Spleen (tissue), 11 donors: Measurements from ENCODE around the gene DCST1. TPM values are rescaled to one million over a fixed set of nuclear protein-coding genes. Genes with fewer than 3 reads are reported as not detected.
A peak's percentile ranks its signal among the peaks of the same experiment; 100 is the strongest.

Experiments
- DNase-seq: peaks from one replicate; pipeline ENCODE4 v3.0.0-alpha.2; 2020
- H3K27ac ChIP-seq, 8 donors: fragments of 200-600 bp; sonication (generic) in 7 of 8; 1 replicate in 4 of 8; 2 replicates in 4 of 8; pipeline versions ENCODE4 v1.5.0 to v1.8.0; 2016 to 2021; ENCODE audit warnings: inconsistent platforms in 4 of 8, mild to moderate bottlenecking in 4 of 8, moderate library complexity in 1 of 8
- H3K27me3 ChIP-seq, 7 donors: fragments of 200-600 bp; sonication (generic) in 6 of 7; replicated peaks in 1 of 7; 1 replicate in 4 of 7; 2 replicates in 3 of 7; pipeline versions ENCODE4 v1.5.0 to v1.8.0; 2016 to 2021; ENCODE audit warnings: inconsistent platforms in 3 of 7, mild to moderate bottlenecking in 1 of 7
- H3K36me3 ChIP-seq, 6 donors: fragments of 200-600 bp; sonication (generic) in 5 of 6; 1 replicate in 4 of 6; 2 replicates in 2 of 6; pipeline versions ENCODE4 v1.5.0 to v1.8.0; 2016 to 2021; ENCODE audit warnings: inconsistent platforms in 2 of 6
- H3K4me1 ChIP-seq, 6 donors: fragments of 200-600 bp; sonication (generic) in 5 of 6; 1 replicate in 3 of 6; 2 replicates in 3 of 6; pipeline versions ENCODE4 v1.5.0 to v1.8.0; 2016 to 2021; ENCODE audit warnings: inconsistent platforms in 3 of 6
- H3K4me3 ChIP-seq, 8 donors: fragments of 200-600 bp; sonication (generic) in 7 of 8; 1 replicate in 4 of 8; 2 replicates in 4 of 8; pipeline versions ENCODE4 v1.5.0 to v1.8.0; 2016 to 2021; ENCODE audit warnings: inconsistent platforms in 4 of 8, mild to moderate bottlenecking in 4 of 8, moderate library complexity in 2 of 8
- H3K9me3 ChIP-seq, 8 donors: fragments of 200-600 bp; sonication (generic) in 7 of 8; 1 replicate in 4 of 8; 2 replicates in 4 of 8; pipeline versions ENCODE4 v1.5.0 to v1.8.0; 2016 to 2021; ENCODE audit warnings: inconsistent platforms in 4 of 8
- POLR2A ChIP-seq, 3 donors: fragments of 450-650 bp; IDR thresholded peaks; one replicate each; pipeline ENCODE4 v1.5.1; 2017; ENCODE audit warnings: antibody characterized with exemption in 3 of 3, mild to moderate bottlenecking in 1 of 3
- POLR2AphosphoS5 ChIP-seq, 3 donors: sonication (generic); formaldehyde crosslinking; IDR thresholded peaks; one replicate each; pipeline ENCODE4 v1.5.1; 2017; ENCODE audit warnings: antibody characterized with exemption in 3 of 3
- WGBS, 5 donors: extraction: QIAGEN DNeasy Blood & Tissue Kit in 3 of 5; methylation state at CpG; one replicate each; pipeline versions ENCODE4 v1.1.5 to v1.1.7; 2013 to 2018; 5-methylcytosine and 5-hydroxymethylcytosine counted together
- intact Hi-C: fragments of 100-400 bp; cut with DNase I; formaldehyde crosslinking; loops from one replicate; pipeline ENCODE4 v1.15.0; 2023; ENCODE audit warnings: low total_unique reads
- polyA plus RNA-seq, 3 donors: library from polyadenylated mRNA; stranded (reverse); fragments of 200-250 nt; gene quantifications; one replicate each; pipeline ENCODE4 v1.2.1, GENCODE V29; 2013
- total RNA-seq, 7 donors: library from RNA; depleted of rRNA in 3 of 7; stranded (reverse); fragments of >200 nt in 3 of 7; fragmentation: NEBNext Ultra II Directional in 4 of 7; extraction: Animal tissue kit (Norgen Biotek cat#: 25700) in 4 of 7; gene quantifications; one replicate each; pipeline versions ENCODE4 v1.1.0 to v1.2.1, GENCODE V29; 2016 to 2021
- TF ChIP-seq, protein P1 (sequence below), 11 experiments: fragments of 200-600 bp in 7 of 11; fragments of 450-650 bp in 4 of 11; sonication (generic) in 4 of 11; IDR thresholded peaks in 8 of 11; conservative IDR thresholded peaks in 3 of 11; 1 replicate in 7 of 11; 2 replicates in 4 of 11; pipeline versions ENCODE4 v1.4.0 to v1.8.0; 2016 to 2021; ENCODE audit warnings: antibody characterized with exemption in 11 of 11, inconsistent platforms in 4 of 11, mild to moderate bottlenecking in 1 of 11
- donor health status: healthy with polysubstance abuse.
- donor health status: DM: no; HTN: no; CAD: no; lungs with moderate emphysema.
- donor health status: DM: no; HTN: no; CAD: no.
- donor health status: Bipolar disorder and iron deficiency.
- donor health status: healthy.
- donor health status: DM: no; HTN: no; CAD: no.
- donor health status: DM: yes; HTN: yes; CAD: no.

Gene DCST1
- total and polyA plus RNA-seq, 10 donors = not detected

DNA sequence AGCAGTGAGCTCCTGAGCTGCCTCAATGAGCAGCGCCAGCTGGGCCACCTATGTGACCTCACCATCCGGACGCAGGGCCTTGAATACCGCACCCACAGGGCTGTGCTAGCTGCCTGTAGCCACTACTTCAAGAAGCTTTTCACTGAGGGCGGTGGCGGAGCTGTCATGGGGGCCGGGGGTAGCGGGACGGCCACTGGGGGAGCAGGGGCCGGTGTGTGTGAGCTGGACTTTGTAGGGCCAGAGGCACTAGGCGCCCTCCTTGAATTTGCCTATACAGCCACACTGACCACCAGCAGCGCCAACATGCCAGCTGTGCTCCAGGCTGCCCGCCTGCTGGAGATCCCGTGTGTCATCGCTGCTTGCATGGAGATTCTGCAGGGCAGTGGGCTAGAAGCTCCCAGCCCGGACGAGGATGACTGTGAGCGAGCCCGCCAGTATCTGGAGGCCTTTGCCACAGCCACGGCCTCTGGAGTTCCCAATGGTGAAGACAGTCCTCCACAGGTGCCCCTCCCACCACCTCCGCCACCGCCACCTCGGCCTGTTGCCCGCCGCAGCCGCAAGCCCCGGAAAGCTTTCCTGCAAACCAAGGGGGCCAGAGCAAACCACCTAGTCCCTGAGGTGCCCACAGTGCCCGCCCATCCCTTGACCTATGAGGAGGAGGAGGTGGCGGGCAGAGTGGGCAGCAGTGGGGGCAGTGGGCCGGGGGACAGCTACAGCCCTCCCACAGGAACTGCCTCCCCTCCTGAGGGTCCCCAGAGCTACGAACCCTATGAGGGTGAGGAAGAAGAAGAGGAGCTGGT, 18.7 kb upstream of the DCST1 start:
- Histone ChIP-seq H3K36me3 (peaks cover 0 to 45% (median 19%) of the 10 kb centered on the region in 6 donors), H3K27ac (peak overlapping the region in 5 of 8 donors; percentile 29 to 99 (median 96)), H3K27me3 (no peaks in the 10 kb centered on the region), H3K4me1 (peaks cover 47 to 100% (median 96%) of the 10 kb centered on the region in 6 donors), H3K4me3 (no peak overlapping the region), H3K9me3 (no peaks in the 10 kb centered on the region)
- WGBS, 5 donors = 88 to 96% (median 91%) methylated on average over 15 to 31 of the region's 31 CpGs
- peak in 1 of 3 donors; percentile 55 for TF ChIP-seq POLR2AphosphoS5 (IDR thresholded peaks at IDR 0.05)
- TF ChIP-seq POLR2A (IDR thresholded peaks at IDR 0.05) = no peak
- no peak for DNase-seq
- intact Hi-C loops = no loop called here

DNA sequence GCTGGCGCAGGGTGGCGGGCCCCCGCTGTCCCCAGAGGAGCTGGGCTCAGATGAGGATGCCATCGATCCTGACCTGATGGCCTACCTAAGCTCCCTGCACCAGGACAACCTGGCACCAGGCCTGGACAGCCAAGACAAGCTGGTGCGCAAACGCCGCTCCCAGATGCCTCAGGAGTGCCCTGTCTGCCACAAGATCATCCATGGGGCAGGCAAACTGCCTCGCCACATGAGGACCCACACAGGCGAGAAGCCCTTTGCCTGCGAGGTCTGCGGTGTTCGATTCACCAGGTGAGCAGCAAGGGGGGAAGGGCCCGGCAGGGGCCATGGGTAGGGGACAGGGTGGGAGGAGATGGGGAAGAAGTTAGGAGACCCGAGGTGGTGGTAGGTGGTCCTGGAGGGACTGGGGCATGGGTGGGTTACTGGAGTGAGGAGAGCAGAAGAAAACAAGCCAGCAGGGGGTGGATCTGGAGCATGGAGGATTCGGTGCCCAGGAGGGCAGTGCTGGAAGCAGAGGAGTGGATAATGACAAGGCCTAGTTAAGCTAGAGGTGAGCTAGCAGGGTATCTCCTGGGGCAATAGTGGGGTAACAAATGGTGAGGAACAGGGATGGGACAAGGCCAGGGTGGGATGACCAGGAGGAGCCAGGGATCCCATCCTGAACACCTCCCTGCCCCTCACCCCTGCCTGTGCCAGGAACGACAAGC, 17.9 kb upstream of the DCST1 start:
- H3K36me3 ChIP-seq = peaks cover 0 to 45% (median 19%) of the 10 kb centered on the region in 6 donors
- peaks cover 47 to 93% (median 89%) of the 10 kb centered on the region in 6 donors for H3K4me1 ChIP-seq
- TF ChIP-seq POLR2AphosphoS5 (IDR thresholded peaks at IDR 0.05) = peak in 1 of 3 donors; percentile 52
- no peak for TF ChIP-seq POLR2A (IDR thresholded peaks at IDR 0.05)
- intact Hi-C loops = no loop called here
- peak; percentile 82 for DNase-seq
- peak overlapping the region in 1 of 8 donors; percentile 72 for H3K4me3 ChIP-seq
- 85 to 90% (median 86%) methylated on average over 16 of the region's 16 CpGs for WGBS, 5 donors
- H3K27me3 ChIP-seq = no peaks in the 10 kb centered on the region
- no peaks in the 10 kb centered on the region for H3K9me3 ChIP-seq
- peak overlapping the region in 7 of 8 donors; percentile 78 to 99 (median 88) for H3K27ac ChIP-seq

DNA sequence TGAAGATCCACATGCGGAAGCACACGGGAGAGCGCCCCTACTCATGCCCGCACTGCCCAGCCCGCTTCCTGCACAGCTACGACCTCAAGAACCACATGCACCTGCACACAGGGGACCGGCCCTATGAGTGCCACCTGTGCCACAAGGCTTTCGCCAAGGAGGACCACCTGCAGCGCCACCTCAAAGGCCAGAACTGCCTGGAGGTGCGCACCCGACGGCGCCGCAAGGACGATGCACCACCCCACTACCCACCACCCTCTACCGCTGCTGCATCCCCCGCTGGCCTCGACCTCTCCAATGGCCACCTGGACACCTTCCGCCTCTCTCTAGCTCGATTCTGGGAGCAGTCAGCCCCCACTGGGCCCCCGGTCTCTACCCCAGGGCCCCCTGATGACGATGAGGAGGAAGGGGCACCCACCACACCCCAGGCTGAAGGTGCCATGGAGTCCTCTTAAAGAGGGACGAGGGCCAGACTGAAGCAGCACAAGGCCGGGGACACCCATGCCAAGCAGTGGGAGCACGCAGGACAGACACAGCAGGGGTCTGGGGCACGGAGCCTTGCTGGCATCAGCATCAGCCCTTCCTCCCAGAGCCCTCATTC, 17.3 kb upstream of the DCST1 start:
- Histone ChIP-seq H3K4me1 (peaks cover 47 to 87% (median 82%) of the 10 kb centered on the region in 6 donors), H3K4me3 (peak overlapping the region in 2 of 8 donors; percentile 49 to 72), H3K9me3 (no peaks in the 10 kb centered on the region), H3K27ac (peak overlapping the region; percentile 78 to 99 (median 87)), H3K36me3 (peaks cover 0 to 39% (median 19%) of the 10 kb centered on the region in 6 donors), H3K27me3 (no peaks in the 10 kb centered on the region)
- TF ChIP-seq POLR2AphosphoS5 (IDR thresholded peaks at IDR 0.05) = peak; percentile 81 to 91 (median 81)
- TF ChIP-seq POLR2A (IDR thresholded peaks at IDR 0.05) = no peak
- intact Hi-C loops = no loop called here
- 47 to 65% (median 63%) methylated on average over 21 to 26 of the region's 26 CpGs for WGBS, 5 donors
- peak; percentile 88 for DNase-seq

DNA sequence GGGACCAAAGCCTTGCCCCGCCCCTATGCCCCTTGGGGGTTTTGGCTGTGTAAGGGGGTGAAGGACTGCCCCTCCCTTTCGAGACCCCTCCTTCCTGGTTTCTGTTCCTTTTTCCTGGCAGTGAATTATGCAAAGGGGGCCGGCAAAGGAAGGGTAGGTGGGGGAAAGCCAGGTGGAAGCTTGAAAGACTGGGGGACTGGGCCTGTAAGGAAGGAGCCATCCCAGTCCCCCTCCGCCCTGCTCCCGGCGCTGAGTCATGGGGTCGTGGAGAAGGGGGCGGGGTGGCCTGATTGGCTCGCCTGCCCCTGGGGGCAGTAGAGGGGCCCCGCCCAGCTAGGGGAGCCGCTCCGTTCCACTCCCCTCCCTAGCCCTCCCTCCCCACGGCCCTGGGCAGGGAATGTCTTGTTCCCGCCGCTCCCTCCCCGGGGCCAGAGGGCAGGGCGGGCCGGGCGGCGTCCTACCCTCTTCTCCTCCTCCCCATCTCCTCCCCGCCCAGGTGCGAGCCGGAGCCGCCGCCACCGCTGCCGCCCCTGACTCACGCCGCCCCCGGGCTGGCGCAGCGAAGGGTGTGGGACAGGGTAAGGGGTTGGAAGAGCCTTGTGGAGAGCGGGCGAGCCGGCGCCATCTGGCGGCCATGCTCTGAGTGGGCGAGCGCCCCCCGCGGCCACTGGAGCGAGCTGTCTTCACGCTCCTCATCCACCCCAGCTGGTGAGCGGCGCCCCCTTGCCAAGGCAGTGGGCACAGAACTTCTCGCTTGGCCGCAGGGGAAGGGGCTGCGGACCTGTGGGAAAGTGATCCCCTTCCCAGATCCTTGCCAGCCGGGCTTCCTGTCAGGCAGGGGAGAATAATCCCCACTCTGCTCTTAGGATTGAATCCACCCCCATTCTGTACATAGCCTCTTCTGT, 16.3 kb upstream of the DCST1 start:
- Histone ChIP-seq H3K9me3 (no peaks in the 10 kb centered on the region), H3K27me3 (no peaks in the 10 kb centered on the region), H3K4me1 (peaks cover 39 to 77% (median 73%) of the 10 kb centered on the region in 6 donors), H3K36me3 (peaks cover 0 to 34% (median 19%) of the 10 kb centered on the region in 6 donors), H3K4me3 (peak overlapping the region; percentile 24 to 72 (median 38)), H3K27ac (peak overlapping the region; percentile 78 to 99 (median 87))
- WGBS, 5 donors = 2 to 10% (median 4%) methylated on average over 13 to 49 of the region's 49 CpGs
- intact Hi-C loops = no loop called here
- peak; percentile 97 for DNase-seq
- TF ChIP-seq POLR2A (IDR thresholded peaks at IDR 0.05) (no peak), POLR2AphosphoS5 (IDR thresholded peaks at IDR 0.05) (peak; percentile 89 to 95 (median 90))
- TF ChIP-seq, protein P1, sequence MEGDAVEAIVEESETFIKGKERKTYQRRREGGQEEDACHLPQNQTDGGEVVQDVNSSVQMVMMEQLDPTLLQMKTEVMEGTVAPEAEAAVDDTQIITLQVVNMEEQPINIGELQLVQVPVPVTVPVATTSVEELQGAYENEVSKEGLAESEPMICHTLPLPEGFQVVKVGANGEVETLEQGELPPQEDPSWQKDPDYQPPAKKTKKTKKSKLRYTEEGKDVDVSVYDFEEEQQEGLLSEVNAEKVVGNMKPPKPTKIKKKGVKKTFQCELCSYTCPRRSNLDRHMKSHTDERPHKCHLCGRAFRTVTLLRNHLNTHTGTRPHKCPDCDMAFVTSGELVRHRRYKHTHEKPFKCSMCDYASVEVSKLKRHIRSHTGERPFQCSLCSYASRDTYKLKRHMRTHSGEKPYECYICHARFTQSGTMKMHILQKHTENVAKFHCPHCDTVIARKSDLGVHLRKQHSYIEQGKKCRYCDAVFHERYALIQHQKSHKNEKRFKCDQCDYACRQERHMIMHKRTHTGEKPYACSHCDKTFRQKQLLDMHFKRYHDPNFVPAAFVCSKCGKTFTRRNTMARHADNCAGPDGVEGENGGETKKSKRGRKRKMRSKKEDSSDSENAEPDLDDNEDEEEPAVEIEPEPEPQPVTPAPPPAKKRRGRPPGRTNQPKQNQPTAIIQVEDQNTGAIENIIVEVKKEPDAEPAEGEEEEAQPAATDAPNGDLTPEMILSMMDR (IDR thresholded peaks at IDR 0.05 in 8 of 11, conservative IDR thresholded peaks at IDR 0.05 in 3 of 11) = peak; percentile 97 to 100 (median 99)
